ENCODE measurements around the gene STXBP6. TPM values are rescaled to one million over a fixed set of nuclear protein-coding genes. Genes with fewer than 3 reads are reported as not detected.

The STXBP6 gene
- total RNA-seq, 1 donor from 2014 or later: 0.51 TPM

- no peak for TF ChIP-seq CTCF (IDR thresholded peaks at IDR 0.05; ENCODE audit: unreplicated experiment)
- Mint-ChIP-seq H3K4me3 (ENCODE audit: unreplicated experiment) (no peak overlapping the region), H3K27ac (ENCODE audit: unreplicated experiment) (no peak overlapping the region), H3K27me3 (ENCODE audit: unreplicated experiment) (peaks cover 2% of the 10 kb centered on the region), H3K9me3 (ENCODE audit: unreplicated experiment) (no peaks in the 10 kb centered on the region), H3K4me1 (ENCODE audit: unreplicated experiment) (peaks cover 6% of the 10 kb centered on the region), H3K36me3 (ENCODE audit: low read depth, unreplicated experiment) (no peaks in the 10 kb centered on the region)
- no peak for DNase-seq (ENCODE audit: low spot score)
Observed at GRCh38 chr14:24911324-24912109, 138.4 kb downstream of the STXBP6 start.

- H3K4me3 Mint-ChIP-seq (ENCODE audit: unreplicated experiment): no peak overlapping the region
Observed at GRCh38 chr14:24910408-24910986, 139.4 kb downstream of the STXBP6 start.

GRCh38 chr14:24909523-24910302 lies 140.2 kb downstream of the STXBP6 start:
- H3K36me3 Mint-ChIP-seq (ENCODE audit: low read depth, unreplicated experiment): no peaks in the 10 kb centered on the region
- no peak overlapping the region for H3K4me3 Mint-ChIP-seq (ENCODE audit: unreplicated experiment)
- no peak for DNase-seq (ENCODE audit: low spot score)
- peaks cover 2% of the 10 kb centered on the region for H3K27me3 Mint-ChIP-seq (ENCODE audit: unreplicated experiment)
- no peak overlapping the region for H3K27ac Mint-ChIP-seq (ENCODE audit: unreplicated experiment)
- peaks cover 6% of the 10 kb centered on the region for H3K4me1 Mint-ChIP-seq (ENCODE audit: unreplicated experiment)
- H3K9me3 Mint-ChIP-seq (ENCODE audit: unreplicated experiment): no peaks in the 10 kb centered on the region
- no peak for TF ChIP-seq CTCF (IDR thresholded peaks at IDR 0.05; ENCODE audit: unreplicated experiment)

More at GRCh38 chr14:24910408-24910986, 139.4 kb downstream of the STXBP6 start:
- no peaks in the 10 kb centered on the region for H3K9me3 Mint-ChIP-seq (ENCODE audit: unreplicated experiment)
- H3K36me3 Mint-ChIP-seq (ENCODE audit: low read depth, unreplicated experiment): no peaks in the 10 kb centered on the region
- H3K27ac Mint-ChIP-seq (ENCODE audit: unreplicated experiment): no peak overlapping the region
- peaks cover 2% of the 10 kb centered on the region for H3K27me3 Mint-ChIP-seq (ENCODE audit: unreplicated experiment)
- no peak for DNase-seq (ENCODE audit: low spot score)
- no peak for TF ChIP-seq CTCF (IDR thresholded peaks at IDR 0.05; ENCODE audit: unreplicated experiment)
- peaks cover 6% of the 10 kb centered on the region for H3K4me1 Mint-ChIP-seq (ENCODE audit: unreplicated experiment)

- TF ChIP-seq CTCF (IDR thresholded peaks at IDR 0.05; ENCODE audit: unreplicated experiment): no peak
- Mint-ChIP-seq H3K4me1 (ENCODE audit: unreplicated experiment) (peaks cover 2% of the 10 kb centered on the region), H3K27me3 (ENCODE audit: unreplicated experiment) (peaks cover 2% of the 10 kb centered on the region), H3K36me3 (ENCODE audit: low read depth, unreplicated experiment) (no peaks in the 10 kb centered on the region), H3K27ac (ENCODE audit: unreplicated experiment) (no peak overlapping the region), H3K4me3 (ENCODE audit: unreplicated experiment) (no peak overlapping the region), H3K9me3 (ENCODE audit: unreplicated experiment) (no peaks in the 10 kb centered on the region)
- DNase-seq (ENCODE audit: low spot score): no peak
Observed at GRCh38 chr14:24908592-24909236, 141.2 kb downstream of the STXBP6 start.

All from endothelial cell (in vitro differentiated cells).